ENCODE data around the gene RAB18. TPM values are rescaled to one million over a fixed set of nuclear protein-coding genes. Genes with fewer than 3 reads are reported as not detected.

The RAB18 gene
- total and polyA plus RNA-seq, 9 of the 15 experiments (the other 6 are each of a cell fraction or from before 2014, with no cell fraction given): 10.5 to 46.3 (median 32.5) TPM

DNA sequence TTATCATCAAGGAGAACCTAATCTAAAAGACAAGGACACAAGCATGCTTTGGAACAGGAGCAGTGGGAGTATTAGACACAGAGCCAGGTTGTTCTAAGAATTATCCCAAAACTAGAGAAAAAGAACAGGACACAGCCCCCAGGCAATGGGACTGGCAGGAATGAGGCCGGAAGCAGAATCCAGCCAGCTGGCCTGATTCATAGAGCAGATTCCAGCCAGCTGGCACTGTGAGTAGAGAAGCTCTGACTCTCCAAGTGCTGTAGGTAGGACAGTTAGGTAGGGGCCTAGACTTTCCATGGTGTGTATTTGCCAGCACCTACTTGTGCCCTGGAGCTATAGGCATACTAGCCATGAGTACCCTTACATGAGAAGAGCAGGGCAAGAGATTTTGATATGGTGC, 13.3 kb upstream of the RAB18 start:
- ChIA-PET CTCF (ENCODE audit: low intra/inter-chr PET ratio) (no interaction called here), POLR2A (no interaction called here)
- H3K4me2 ChIP-seq (ENCODE audit: insufficient read depth, low read length): no peak overlapping the region
- TF ChIP-seq HEY1 (CRISPR knock-in tag; IDR thresholded peaks at IDR 0.05; ENCODE audit: borderline replicate concordance): no peak
- TF ChIP-seq RBM25 (IDR thresholded peaks at IDR 0.05; ENCODE audit: low read depth, low read length, severe bottlenecking): no peak
- no peak for TF ChIP-seq YY1 (IDR thresholded peaks at IDR 0.05; ENCODE audit: borderline replicate concordance in 1 of 3, control insufficient read depth in 1 of 3, extremely low read depth in 1 of 3, insufficient read depth in 3 of 3, insufficient read length in 1 of 3, insufficient replicate concordance in 2 of 3, low read depth in 1 of 3, low read length in 2 of 3)
- no peak for TF ChIP-seq SIN3B (IDR thresholded peaks at IDR 0.05; ENCODE audit: low read depth)
- no peak for TF ChIP-seq SMAD2 (IDR thresholded peaks at IDR 0.05; ENCODE audit: low read depth, low read length)
- no peak for TF ChIP-seq RBM39 (optimal IDR thresholded peaks at IDR 0.05; ENCODE audit: low read depth, low read length)
- TF ChIP-seq, protein P1, sequence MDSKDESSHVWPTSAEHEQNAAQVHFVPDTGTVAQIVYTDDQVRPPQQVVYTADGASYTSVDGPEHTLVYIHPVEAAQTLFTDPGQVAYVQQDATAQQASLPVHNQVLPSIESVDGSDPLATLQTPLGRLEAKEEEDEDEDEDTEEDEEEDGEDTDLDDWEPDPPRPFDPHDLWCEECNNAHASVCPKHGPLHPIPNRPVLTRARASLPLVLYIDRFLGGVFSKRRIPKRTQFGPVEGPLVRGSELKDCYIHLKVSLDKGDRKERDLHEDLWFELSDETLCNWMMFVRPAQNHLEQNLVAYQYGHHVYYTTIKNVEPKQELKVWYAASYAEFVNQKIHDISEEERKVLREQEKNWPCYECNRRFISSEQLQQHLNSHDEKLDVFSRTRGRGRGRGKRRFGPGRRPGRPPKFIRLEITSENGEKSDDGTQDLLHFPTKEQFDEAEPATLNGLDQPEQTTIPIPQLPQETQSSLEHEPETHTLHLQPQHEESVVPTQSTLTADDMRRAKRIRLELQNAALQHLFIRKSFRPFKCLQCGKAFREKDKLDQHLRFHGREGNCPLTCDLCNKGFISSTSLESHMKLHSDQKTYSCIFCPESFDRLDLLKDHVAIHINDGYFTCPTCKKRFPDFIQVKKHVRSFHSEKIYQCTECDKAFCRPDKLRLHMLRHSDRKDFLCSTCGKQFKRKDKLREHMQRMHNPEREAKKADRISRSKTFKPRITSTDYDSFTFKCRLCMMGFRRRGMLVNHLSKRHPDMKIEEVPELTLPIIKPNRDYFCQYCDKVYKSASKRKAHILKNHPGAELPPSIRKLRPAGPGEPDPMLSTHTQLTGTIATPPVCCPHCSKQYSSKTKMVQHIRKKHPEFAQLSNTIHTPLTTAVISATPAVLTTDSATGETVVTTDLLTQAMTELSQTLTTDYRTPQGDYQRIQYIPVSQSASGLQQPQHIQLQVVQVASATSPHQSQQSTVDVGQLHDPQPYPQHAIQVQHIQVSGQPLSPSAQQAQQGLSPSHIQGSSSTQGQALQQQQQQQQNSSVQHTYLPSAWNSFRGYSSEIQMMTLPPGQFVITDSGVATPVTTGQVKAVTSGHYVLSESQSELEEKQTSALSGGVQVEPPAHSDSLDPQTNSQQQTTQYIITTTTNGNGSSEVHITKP (IDR thresholded peaks at IDR 0.05; ENCODE audit: partially characterized antibody): no peak
- no peak for TF ChIP-seq RCOR1 (IDR thresholded peaks at IDR 0.05; ENCODE audit: borderline replicate concordance in 1 of 2, low read depth in 2 of 2, low read length in 2 of 2)
- TF ChIP-seq, protein P2, sequence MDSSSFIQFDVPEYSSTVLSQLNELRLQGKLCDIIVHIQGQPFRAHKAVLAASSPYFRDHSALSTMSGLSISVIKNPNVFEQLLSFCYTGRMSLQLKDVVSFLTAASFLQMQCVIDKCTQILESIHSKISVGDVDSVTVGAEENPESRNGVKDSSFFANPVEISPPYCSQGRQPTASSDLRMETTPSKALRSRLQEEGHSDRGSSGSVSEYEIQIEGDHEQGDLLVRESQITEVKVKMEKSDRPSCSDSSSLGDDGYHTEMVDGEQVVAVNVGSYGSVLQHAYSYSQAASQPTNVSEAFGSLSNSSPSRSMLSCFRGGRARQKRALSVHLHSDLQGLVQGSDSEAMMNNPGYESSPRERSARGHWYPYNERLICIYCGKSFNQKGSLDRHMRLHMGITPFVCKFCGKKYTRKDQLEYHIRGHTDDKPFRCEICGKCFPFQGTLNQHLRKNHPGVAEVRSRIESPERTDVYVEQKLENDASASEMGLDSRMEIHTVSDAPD (CRISPR knock-in tag; IDR thresholded peaks at IDR 0.05): no peak
- TF ChIP-seq NR3C1 (CRISPR knock-in tag; IDR thresholded peaks at IDR 0.05): no peak
- TF ChIP-seq, protein P3, sequence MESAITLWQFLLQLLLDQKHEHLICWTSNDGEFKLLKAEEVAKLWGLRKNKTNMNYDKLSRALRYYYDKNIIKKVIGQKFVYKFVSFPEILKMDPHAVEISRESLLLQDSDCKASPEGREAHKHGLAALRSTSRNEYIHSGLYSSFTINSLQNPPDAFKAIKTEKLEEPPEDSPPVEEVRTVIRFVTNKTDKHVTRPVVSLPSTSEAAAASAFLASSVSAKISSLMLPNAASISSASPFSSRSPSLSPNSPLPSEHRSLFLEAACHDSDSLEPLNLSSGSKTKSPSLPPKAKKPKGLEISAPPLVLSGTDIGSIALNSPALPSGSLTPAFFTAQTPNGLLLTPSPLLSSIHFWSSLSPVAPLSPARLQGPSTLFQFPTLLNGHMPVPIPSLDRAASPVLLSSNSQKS (CRISPR knock-in tag; IDR thresholded peaks at IDR 0.05): no peak
- in situ Hi-C loops (cut with MboI) (no loop called here), intact Hi-C loops (cut with micrococcal nuclease) (no loop called here)
- H3K27ac ChIP-seq (ENCODE audit: extremely low read depth, low read depth, low read length): no peak overlapping the region
- BruUV-seq (replicated peaks): no TSS peak
- H3K9me3 ChIP-seq (replicated peaks; ENCODE audit: control insufficient read depth, insufficient read depth, low read depth, low read length): no peaks in the 10 kb centered on the region
- WGBS (ENCODE audit: insufficient coverage, low coverage, missing lambda C conversion rate): 0% methylated on average over 1 of the region's 1 CpG
- no peak overlapping the region for H3K4me3 ChIP-seq
- DNase-seq (ENCODE audit: extremely low read depth in 1 of 4, low spot score in 3 of 4) (no peak), ATAC-seq (no peak), FAIRE-seq (no peak)
- no peaks in the 10 kb centered on the region for H4K20me1 ChIP-seq (replicated peaks; ENCODE audit: control insufficient read depth, insufficient read depth, low read length)
- H3K36me3 ChIP-seq (ENCODE audit: control insufficient read depth, insufficient read depth, low read length): no peaks in the 10 kb centered on the region
- no peak overlapping the region for H2AFZ ChIP-seq (ENCODE audit: low read depth, low read length)
- H3K79me2 ChIP-seq (ENCODE audit: control insufficient read depth, insufficient read depth, low read length): no peaks in the 10 kb centered on the region
- no peaks in the 10 kb centered on the region for H3K4me1 ChIP-seq (replicated peaks in 1 of 2; ENCODE audit: control insufficient read depth in 2 of 2, insufficient read depth in 2 of 2, low read length in 2 of 2)
- H3K9ac ChIP-seq (ENCODE audit: insufficient read depth in 1 of 2, low read depth in 2 of 2, low read length in 2 of 2): no peak overlapping the region
- no peaks in the 10 kb centered on the region for H3K27me3 ChIP-seq (ENCODE audit: control insufficient read depth in 2 of 2, insufficient read depth in 2 of 2, low read length in 2 of 2)
- no peaks in the 10 kb centered on the region for H3K9me1 ChIP-seq (ENCODE audit: control insufficient read depth, insufficient read depth, low read length)

All from K562 (cell line).